ENCODE data around the gene STK33.

- no peak for TF ChIP-seq PAX5 (IDR thresholded peaks at IDR 0.05; ENCODE audit: insufficient read depth, low read length, severe bottlenecking)
- TF ChIP-seq POLR2A (IDR thresholded peaks at IDR 0.05; ENCODE audit: low read depth, low read length), result no peak
- TF ChIP-seq TAF1 (IDR thresholded peaks at IDR 0.05; ENCODE audit: low read depth, low read length), result no peak
- TF ChIP-seq POLR2AphosphoS5 (IDR thresholded peaks at IDR 0.05; ENCODE audit: low read depth, low read length), result no peak
- TF ChIP-seq SPI1 (IDR thresholded peaks at IDR 0.05; ENCODE audit: low read depth, low read length), result no peak
These were observed 20.3 kb downstream of the STK33 start for GRCh38 chr11:8573777-8574176.

All from GM12891 (cell line).